HCT116 (cell line): ENCODE results near the gene NHP2. TPM values are rescaled to one million over a fixed set of nuclear protein-coding genes. Genes with fewer than 3 reads are reported as not detected.

ENCODE experiments used
- ATAC-seq: fragments of 200-7000 bp; cut with Tn5 transposase; 2 replicates; pipeline ENCODE4 v1.9.1; 2020; ENCODE audit warnings: mild to moderate bottlenecking, moderate library complexity
- BruUV-seq: library from RNA; stranded (reverse); fragments of 400-500 nt; replicated peaks from 2 replicates; lab custom pipeline; 2021; lab: Mats Ljungman, UMichigan
- CTCF ChIA-PET: fragments of 300-600 bp; sonication (Branson Sonifier 250); formaldehyde crosslinking; loops from one replicate; lab custom pipeline; 2021; ENCODE audit warnings: antibody characterized with exemption; lab: Charles Lee
- POLR2A ChIA-PET: fragments of 300-600, 350-600 bp; sonication (Branson Sonifier 250); formaldehyde crosslinking; loops from one replicate; lab custom pipeline; 2021; ENCODE audit warnings: antibody characterized with exemption; lab: Charles Lee
- RAD21 ChIA-PET, 2 experiments: fragments of 300-600 bp; sonication (Branson Sonifier 250); formaldehyde crosslinking; loops; one replicate each; lab custom pipeline; 2023; ENCODE audit warnings: low total read pairs in 2 of 2; ENCODE audit not compliant: uncharacterized antibody in 2 of 2, unreplicated experiment in 2 of 2, low non-redundant PET in 1 of 2; lab: Charles Lee
- DNase-seq: peaks from one replicate; pipeline ENCODE4 v3.0.0-alpha.2; 2010; ENCODE audit warnings: low read depth, low spot score
- H2AFZ ChIP-seq: fragments of 200-600 bp; shearing (Covaris generic), sonication (generic); 2 replicates; pipeline ENCODE4 v1.6.1; 2017; ENCODE audit warnings: low read depth, mixed run types, mixed read lengths, antibody characterized with exemption, low read length; ENCODE audit not compliant: poor library complexity, severe bottlenecking
- H3K27ac ChIP-seq: 2 replicates; pipeline ENCODE4 v1.5.1; 2012; ENCODE audit warnings: low read depth, low read length
- H3K27me3 ChIP-seq: fragments of 200-600 bp; sonication (generic); 2 replicates; pipeline ENCODE4 v1.6.1; 2016; ENCODE audit warnings: mixed run types, low read length, mixed read lengths; ENCODE audit not compliant: insufficient read depth
- H3K36me3 ChIP-seq, 2 experiments: fragments of 200-500 bp in 1 of 2; fragments of 200-600 bp in 1 of 2; sonication (Bioruptor generic) in 1 of 2; sonication (generic) in 1 of 2; 2 replicates each; pipeline versions ENCODE4 v1.5.1 to v1.6.1; 2014 to 2016; ENCODE audit warnings: low read length in 2 of 2, inconsistent platforms in 1 of 2, mixed read lengths in 1 of 2, mixed run types in 1 of 2; ENCODE audit not compliant: insufficient read depth in 2 of 2, control insufficient read depth in 1 of 2
- H3K4me1 ChIP-seq, 2 experiments: fragments of 200-600 bp in 1 of 2; sonication (generic) in 1 of 2; 2 replicates each; pipeline versions ENCODE4 v1.5.1 to v1.6.1; 2012 to 2017; ENCODE audit warnings: low read length in 2 of 2, inconsistent platforms in 1 of 2, mild to moderate bottlenecking in 1 of 2, mixed read lengths in 1 of 2, mixed run types in 1 of 2, moderate library complexity in 1 of 2; ENCODE audit not compliant: insufficient read depth in 2 of 2, control insufficient read depth in 1 of 2
- H3K4me2 ChIP-seq: fragments of 200-600 bp; sonication (generic); 2 replicates; pipeline ENCODE4 v1.6.1; 2017; ENCODE audit warnings: mixed run types, low read length, mixed read lengths
- H3K4me3 ChIP-seq, 2 experiments: fragments of 200-600 bp in 1 of 2; sonication (generic) in 1 of 2; replicated peaks in 1 of 2; 2 replicates each; pipeline ENCODE4 v1.5.1; 2011 to 2016; ENCODE audit warnings: low read length in 2 of 2, control low read depth in 1 of 2, low read depth in 1 of 2, mild to moderate bottlenecking in 1 of 2, mixed read lengths in 1 of 2, mixed run types in 1 of 2
- H3K79me2 ChIP-seq: fragments of 200-600 bp; sonication (generic); 2 replicates; pipeline ENCODE4 v1.6.1; 2017; ENCODE audit warnings: mild to moderate bottlenecking, mixed run types, low read length, moderate library complexity, mixed read lengths; ENCODE audit not compliant: insufficient read depth
- H3K9ac ChIP-seq: fragments of 200-600 bp; sonication (generic); 2 replicates; pipeline ENCODE4 v1.6.1; 2016; ENCODE audit warnings: low read length, mixed read lengths
- H3K9me2 ChIP-seq: fragments of 200-600 bp; sonication (generic), shearing (Covaris generic); 2 replicates; pipeline ENCODE4 v1.6.1; 2017; ENCODE audit warnings: mixed run types, mild to moderate bottlenecking, moderate library complexity; ENCODE audit not compliant: insufficient read depth
- H3K9me3 ChIP-seq, 2 experiments: fragments of 200-500 bp in 1 of 2; fragments of 200-600 bp in 1 of 2; sonication (Bioruptor generic) in 1 of 2; sonication (generic) in 1 of 2; 2 replicates each; pipeline ENCODE4 v1.6.1; 2014 to 2017; ENCODE audit warnings: low read length in 2 of 2, mixed read lengths in 2 of 2, inconsistent platforms in 1 of 2, low read depth in 1 of 2, mild to moderate bottlenecking in 1 of 2, mixed run types in 1 of 2, moderate library complexity in 1 of 2; ENCODE audit not compliant: control insufficient read depth in 1 of 2, insufficient read depth in 1 of 2
- H4K20me1 ChIP-seq: fragments of 200-600 bp; sonication (generic), shearing (Covaris generic); 2 replicates; pipeline ENCODE4 v1.6.1; 2017; ENCODE audit warnings: mixed run types, mild to moderate bottlenecking, moderate library complexity; ENCODE audit not compliant: insufficient read depth
- CBX3 ChIP-seq: IDR thresholded peaks from 2 replicates; pipeline ENCODE4 v1.6.1; 2012; ENCODE audit warnings: low read depth
- EGR1 ChIP-seq: IDR thresholded peaks from 2 replicates; pipeline ENCODE4 v1.6.1; 2012; ENCODE audit warnings: low read depth
- ELF1 ChIP-seq: IDR thresholded peaks from 2 replicates; pipeline ENCODE4 v1.6.1; 2012; ENCODE audit warnings: low read depth, borderline replicate concordance
- EZH2 ChIP-seq: fragments of 200-600 bp; sonication (generic); IDR thresholded peaks from 2 replicates; pipeline ENCODE4 v1.6.1; 2017; ENCODE audit warnings: antibody characterized with exemption, mixed run types
- EZH2phosphoT487 ChIP-seq: fragments of 200-600 bp; IDR thresholded peaks from 2 replicates; pipeline ENCODE4 v1.6.1; 2018; ENCODE audit warnings: antibody characterized with exemption, borderline replicate concordance
- JUND ChIP-seq: IDR thresholded peaks from 2 replicates; pipeline ENCODE4 v1.6.1; 2012
- MAX ChIP-seq: IDR thresholded peaks from 2 replicates; pipeline ENCODE4 v1.6.1; 2012
- POLR2AphosphoS5 ChIP-seq: IDR thresholded peaks from 2 replicates; pipeline ENCODE4 v1.6.1; 2011; ENCODE audit warnings: mild to moderate bottlenecking, low read depth, low read length, moderate library complexity
- REST ChIP-seq: IDR thresholded peaks from 2 replicates; pipeline ENCODE4 v1.6.1; 2012; ENCODE audit warnings: low read depth
- SIN3A ChIP-seq: IDR thresholded peaks from 2 replicates; pipeline ENCODE4 v1.6.1; 2012; ENCODE audit warnings: low read depth
- SP1 ChIP-seq: IDR thresholded peaks from 2 replicates; pipeline ENCODE4 v1.6.1; 2012; ENCODE audit warnings: low read depth
- ZFX ChIP-seq: fragments of 450-650 bp; IDR thresholded peaks from 2 replicates; pipeline ENCODE4 v1.6.1; 2017
- intact Hi-C: fragments of 100-400 bp; cut with micrococcal nuclease; formaldehyde crosslinking; loops from 2 replicates; pipeline ENCODE4 v1.10.0; 2022
- total RNA-seq: library from RNA; stranded (reverse); gene quantifications from one replicate; pipeline ENCODE4 v1.2.1, GENCODE V29; 2021; ENCODE audit not compliant: unreplicated experiment
- TF ChIP-seq, protein P1 (sequence below), 3 experiments: fragments of 200-600 bp in 1 of 3; sonication (generic) in 1 of 3; IDR thresholded peaks in 2 of 3; conservative IDR thresholded peaks in 1 of 3; 2 replicates each; pipeline ENCODE4 v1.5.1; 2012 to 2017; ENCODE audit warnings: low read depth in 2 of 3, low read length in 2 of 3, antibody characterized with exemption in 1 of 3, borderline replicate concordance in 1 of 3, control low read depth in 1 of 3, mild to moderate bottlenecking in 1 of 3, mixed read lengths in 1 of 3, mixed run types in 1 of 3, moderate library complexity in 1 of 3; ENCODE audit not compliant: insufficient read depth in 1 of 3

NHP2 gene
- total RNA-seq, 1 experiment from 2014 or later: 260 TPM

GRCh38 chr5:178113841-178114324 lies 39.8 kb downstream of the NHP2 start:
- intact Hi-C loops: loop anchor here (1.0 kb wide), 1 partner anchor 17 kb away; the partner anchor contains the start of gene RMND5B
- Histone ChIP-seq H3K4me2 (peak overlapping the region; percentile 96), H3K79me2 (peaks cover 13% of the 10 kb centered on the region; the same call in 1 of the 2 replicates), H3K4me1 (peaks cover 17 to 31% of the 10 kb centered on the region in 2 experiments), H3K9me2 (no peaks in the 10 kb centered on the region), H3K36me3 (no peaks in the 10 kb centered on the region), H3K9me3 (no peaks in the 10 kb centered on the region), H4K20me1 (no peaks in the 10 kb centered on the region), H3K27ac (peak overlapping the region; percentile 60; the same call in 1 of the 2 replicates), H2AFZ (no peak overlapping the region), H3K27me3 (no peaks in the 10 kb centered on the region), H3K4me3 (peak overlapping the region; percentile 63 to 76), H3K9ac (peak overlapping the region; percentile 71)
- no peak for TF ChIP-seq ZFX
- no peak for TF ChIP-seq ELF1
- no peak for TF ChIP-seq EZH2phosphoT487
- no peak for TF ChIP-seq CBX3
- no peak for TF ChIP-seq POLR2AphosphoS5
- TF ChIP-seq MAX: 0 out of 2 replicates have a peak, but pooled peaks have one; percentile 2
- BruUV-seq: no TSS peak
- ChIA-PET RAD21 (no interaction called here), POLR2A (no interaction called here), CTCF (interaction anchor here (0.7 to 1.1 kb wide), 2 partner anchors 22 to 38 kb away, joined by 3 read pairs; no protein-coding TSS in a partner anchor)
- DNase-seq (no peak), ATAC-seq (peak; percentile 57)

DNA sequence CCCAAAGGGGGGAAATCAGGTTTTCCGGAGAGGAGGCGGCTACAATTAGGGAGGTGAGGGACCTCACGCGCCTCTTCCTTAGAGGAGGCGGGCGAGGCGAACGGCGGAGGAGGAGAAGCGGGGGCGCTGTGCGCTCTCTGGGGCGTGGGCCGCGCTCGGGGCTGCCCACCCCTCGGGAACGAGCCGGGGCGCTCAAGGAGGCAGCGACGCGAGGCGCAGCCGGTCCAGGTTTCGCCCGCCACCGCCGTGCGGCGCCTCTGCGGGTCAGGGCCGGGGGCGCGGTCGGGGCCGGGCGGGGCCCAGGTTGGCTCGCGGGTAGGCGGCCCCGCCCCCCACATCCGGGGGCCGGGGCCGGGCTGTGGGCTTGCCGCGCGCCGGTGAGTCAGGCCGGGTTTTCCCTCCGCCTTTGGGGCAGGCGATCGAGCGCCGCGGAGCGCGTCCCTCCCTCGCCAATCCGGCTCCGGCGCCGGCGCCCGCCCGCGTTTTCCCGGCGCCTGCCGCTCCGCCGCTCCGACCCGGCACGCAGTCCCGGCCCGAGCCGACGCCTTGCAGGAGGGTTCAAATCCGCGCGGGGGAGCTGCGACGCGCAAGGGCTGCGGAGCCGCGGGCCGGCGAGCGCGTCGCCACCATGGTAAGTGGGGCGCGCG lies 40.4 kb downstream of the NHP2 start, which contains the start of gene N4BP3:
TSS of gene N4BP3 (plus strand) at position 392 of the 647 bp plus-strand sequence. CDS start 6,052 bp downstream, outside the sequence.
- Histone ChIP-seq H3K79me2 (peaks cover 13% of the 10 kb centered on the region; the same call in 1 of the 2 replicates), H4K20me1 (no peaks in the 10 kb centered on the region), H3K9ac (peak within 1 kb of the TSS; percentile 71), H2AFZ (peak within 1 kb of the TSS; percentile 56), H3K27ac (peak within 1 kb of the TSS; percentile 60), H3K4me3 (peak within 1 kb of the TSS; percentile 63 to 76), H3K36me3 (no peaks in the 10 kb centered on the region), H3K4me1 (peaks cover 18 to 35% of the 10 kb centered on the region in 2 experiments), H3K9me3 (no peaks in the 10 kb centered on the region), H3K4me2 (peak within 1 kb of the TSS; percentile 96), H3K9me2 (no peaks in the 10 kb centered on the region), H3K27me3 (no peaks in the 10 kb centered on the region)
- ChIA-PET POLR2A (no interaction called here), RAD21 (no interaction called here), CTCF (interaction anchor here (1.1 kb wide), 1 partner anchor 23 kb away, joined by 3 read pairs; no protein-coding TSS in a partner anchor)
- no TSS peak for BruUV-seq
- intact Hi-C loops: loop anchor here (1.0 kb wide), 1 partner anchor 18 kb away; the partner anchor contains the start of gene RMND5B
- DNase-seq (peak; percentile 47), ATAC-seq (peak; percentile 84)
- TF ChIP-seq EZH2 (no peak), CBX3 (no peak; the same call in 1 of the 2 replicates), JUND (no peak), EGR1 (peak; percentile 65; the same call in 1 of the 2 replicates), EZH2phosphoT487 (no peak), SIN3A (peak; percentile 54; the same call in 1 of the 2 replicates), SP1 (no peak; the same call in 1 of the 2 replicates), REST (no peak)
- TF ChIP-seq, protein P1, sequence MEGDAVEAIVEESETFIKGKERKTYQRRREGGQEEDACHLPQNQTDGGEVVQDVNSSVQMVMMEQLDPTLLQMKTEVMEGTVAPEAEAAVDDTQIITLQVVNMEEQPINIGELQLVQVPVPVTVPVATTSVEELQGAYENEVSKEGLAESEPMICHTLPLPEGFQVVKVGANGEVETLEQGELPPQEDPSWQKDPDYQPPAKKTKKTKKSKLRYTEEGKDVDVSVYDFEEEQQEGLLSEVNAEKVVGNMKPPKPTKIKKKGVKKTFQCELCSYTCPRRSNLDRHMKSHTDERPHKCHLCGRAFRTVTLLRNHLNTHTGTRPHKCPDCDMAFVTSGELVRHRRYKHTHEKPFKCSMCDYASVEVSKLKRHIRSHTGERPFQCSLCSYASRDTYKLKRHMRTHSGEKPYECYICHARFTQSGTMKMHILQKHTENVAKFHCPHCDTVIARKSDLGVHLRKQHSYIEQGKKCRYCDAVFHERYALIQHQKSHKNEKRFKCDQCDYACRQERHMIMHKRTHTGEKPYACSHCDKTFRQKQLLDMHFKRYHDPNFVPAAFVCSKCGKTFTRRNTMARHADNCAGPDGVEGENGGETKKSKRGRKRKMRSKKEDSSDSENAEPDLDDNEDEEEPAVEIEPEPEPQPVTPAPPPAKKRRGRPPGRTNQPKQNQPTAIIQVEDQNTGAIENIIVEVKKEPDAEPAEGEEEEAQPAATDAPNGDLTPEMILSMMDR (IDR thresholded peaks at IDR 0.05 in 2 of 3, conservative IDR thresholded peaks at IDR 0.05 in 1 of 3; ENCODE audit: borderline replicate concordance in 1 of 3, insufficient read depth in 1 of 3, low read depth in 2 of 3, low read length in 2 of 3): no peak
